Tibial nerve (tissue), 4 donors: Measurements from ENCODE around the gene ZCWPW2.

Experiments
- CTCF ChIP-seq, 5 experiments: fragments of 200-600 bp in 3 of 5; fragments of 450-650 bp in 2 of 5; sonication (generic) in 3 of 5; IDR thresholded peaks; one replicate each; pipeline ENCODE4 v1.5.1; 2016 to 2019; ENCODE audit warnings: antibody characterized with exemption in 5 of 5, mild to moderate bottlenecking in 3 of 5, moderate library complexity in 2 of 5
- EP300 ChIP-seq, 2 donors: sonication (generic); formaldehyde crosslinking; IDR thresholded peaks; one replicate each; pipeline ENCODE4 v1.6.1; 2017; ENCODE audit warnings: antibody characterized with exemption in 2 of 2, mild to moderate bottlenecking in 1 of 2

DNA sequence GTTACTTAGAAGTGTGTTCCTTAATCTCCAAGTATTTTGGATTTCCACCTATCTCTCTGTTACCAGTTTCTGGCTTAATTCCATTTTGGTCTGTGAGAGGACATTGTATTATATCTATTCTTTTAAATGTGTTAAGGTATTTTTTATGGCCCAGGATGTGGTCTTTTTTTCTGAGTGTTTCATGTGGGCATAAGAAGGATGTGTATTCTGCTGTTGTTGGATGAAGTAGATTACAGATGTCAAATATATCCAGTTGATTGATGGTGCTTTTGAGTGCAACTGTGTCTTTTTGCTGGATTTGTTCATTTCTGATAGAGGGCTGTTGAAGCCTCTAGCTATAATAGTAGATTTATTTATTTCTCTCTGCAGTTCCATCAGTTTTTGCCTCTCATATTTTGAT, 136.6 kb downstream of the ZCWPW2 start:
- TF ChIP-seq CTCF (IDR thresholded peaks at IDR 0.05) (no peak), EP300 (IDR thresholded peaks at IDR 0.05) (no peak)
